ENCODE results near the gene MPPED2.

Gene MPPED2

DNA sequence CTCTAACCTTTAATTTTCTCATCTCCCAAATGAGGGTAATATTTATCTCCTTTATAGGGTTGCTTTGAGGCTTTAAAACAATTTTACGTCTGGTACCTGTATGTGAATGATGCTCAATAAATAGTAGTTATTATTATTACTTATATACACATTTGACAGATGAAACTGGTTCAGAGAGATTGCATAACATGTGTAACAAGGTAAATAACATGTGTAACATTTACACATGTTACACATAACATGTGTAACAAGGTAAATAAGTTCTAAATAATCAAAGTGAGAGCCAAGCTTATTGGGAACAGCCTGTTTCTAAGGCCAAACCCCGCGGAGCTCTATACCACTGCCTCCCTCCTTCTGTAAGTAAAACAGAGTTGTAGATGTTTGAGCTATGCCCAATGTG lies 100.9 kb downstream of the MPPED2 start:
- DNase-seq (ENCODE audit: low spot score), result no peak

DNA sequence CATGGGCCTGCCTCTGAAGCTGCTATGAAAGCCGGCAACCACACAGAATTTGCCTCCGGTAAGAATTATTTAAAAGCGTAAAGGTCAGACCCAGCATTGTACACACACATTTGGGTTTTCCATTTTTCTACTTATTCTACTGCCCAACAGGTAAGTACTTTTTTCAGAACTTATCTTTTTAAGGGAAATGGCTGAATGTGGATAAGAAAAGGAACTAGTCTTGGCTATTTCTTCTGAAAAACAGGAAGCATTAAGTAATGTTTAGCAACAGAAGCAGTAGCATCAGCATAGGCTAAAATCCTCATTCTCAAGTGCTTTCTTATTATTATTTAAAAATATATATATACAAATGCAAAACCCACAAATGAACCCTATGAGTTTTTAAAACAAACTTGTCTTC lies 103.1 kb downstream of the MPPED2 start:
- DNase-seq (ENCODE audit: low spot score), result no peak

GRCh38 chr11:30481796-30482195 lies 104.4 kb downstream of the MPPED2 start:
- DNase-seq (ENCODE audit: low spot score), result no peak

DNA sequence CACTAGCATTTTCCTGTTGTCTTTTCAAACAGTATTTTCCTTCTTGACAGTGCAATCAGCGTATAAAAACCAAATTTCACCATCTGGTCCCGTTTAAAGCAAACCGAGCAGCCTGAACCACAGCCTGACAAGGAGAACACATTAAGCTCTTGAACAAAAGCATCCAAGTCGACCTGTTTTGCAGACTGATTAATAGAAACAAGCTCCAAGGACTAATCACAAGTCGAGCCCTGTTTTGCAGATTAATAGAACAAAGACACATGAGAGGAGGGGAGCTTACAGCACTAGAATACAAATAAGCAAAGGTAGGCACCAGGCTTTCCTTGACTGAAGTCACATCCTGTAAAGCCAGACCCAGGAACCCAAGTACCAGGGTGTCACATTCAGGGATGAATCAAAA lies 104.8 kb downstream of the MPPED2 start:
- no peak for DNase-seq (ENCODE audit: low spot score)

DNA sequence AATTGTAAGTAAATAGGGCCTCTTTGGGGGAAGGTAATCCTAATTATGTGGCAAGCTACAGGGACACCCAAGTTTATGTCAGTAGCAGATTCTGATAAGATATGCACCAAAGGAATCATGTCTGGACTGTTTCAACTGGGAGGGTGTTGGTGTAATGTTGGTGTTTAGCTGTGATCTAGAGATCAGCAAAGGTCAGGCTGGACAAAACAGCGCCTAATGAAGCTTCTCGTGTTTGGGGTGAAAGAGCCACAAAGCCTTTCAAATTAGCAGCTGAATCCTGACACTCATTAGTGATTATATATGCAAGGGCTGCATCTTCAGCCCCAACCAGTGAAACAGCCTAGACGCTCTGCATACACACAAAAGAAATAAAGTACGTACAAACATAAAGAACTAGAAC lies 106.3 kb downstream of the MPPED2 start:
- DNase-seq (ENCODE audit: low spot score), result no peak

GRCh38 chr11:30478923-30479322 lies 107.2 kb downstream of the MPPED2 start:
- DNase-seq (ENCODE audit: low spot score), result peak; percentile 28

DNA sequence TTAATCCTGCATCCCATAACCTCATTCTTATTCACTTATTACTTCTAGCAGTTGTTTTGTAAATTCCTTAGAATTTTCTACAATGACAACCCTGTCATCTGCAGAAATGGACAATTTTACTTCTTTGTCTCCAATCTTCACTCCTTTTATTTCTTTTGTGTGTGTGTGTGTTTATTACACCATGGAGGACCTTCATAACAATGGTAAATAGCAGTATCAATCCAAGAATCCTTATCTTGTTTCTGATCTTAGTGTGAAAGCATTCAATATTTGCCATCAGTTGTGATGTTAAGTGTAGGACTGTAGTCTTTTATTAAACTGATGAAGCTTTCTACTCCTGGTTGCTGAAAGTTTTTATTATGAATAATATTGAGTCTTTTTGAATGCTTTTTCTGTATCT lies 109.1 kb downstream of the MPPED2 start:
- DNase-seq (ENCODE audit: low spot score), result no peak

GRCh38 chr11:30474151-30474954 lies 111.8 kb downstream of the MPPED2 start:
- DNase-seq (ENCODE audit: low spot score), result no peak

- no peak for DNase-seq (ENCODE audit: low spot score)
Observed at GRCh38 chr11:30471244-30471643, 114.9 kb downstream of the MPPED2 start.

DNA sequence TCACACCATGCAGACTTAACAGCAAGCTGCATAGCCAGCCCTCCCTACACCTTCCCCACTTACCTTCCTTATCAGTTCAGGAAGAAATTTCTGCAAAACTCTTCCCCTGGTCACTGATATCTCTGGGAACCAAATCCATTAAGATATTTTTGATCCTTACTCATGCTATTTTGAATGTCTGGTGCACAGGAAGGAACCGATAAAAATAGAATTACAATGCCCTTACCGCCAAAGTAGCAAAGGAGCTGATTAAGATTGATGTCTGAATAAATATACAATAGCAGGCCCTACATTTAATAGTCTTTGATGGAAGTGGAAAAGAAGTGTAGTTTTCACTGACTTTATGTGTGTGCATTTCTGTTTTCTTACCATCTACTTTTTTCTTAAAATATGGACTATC lies 117.3 kb downstream of the MPPED2 start:
- DNase-seq (ENCODE audit: low spot score), result no peak

DNA sequence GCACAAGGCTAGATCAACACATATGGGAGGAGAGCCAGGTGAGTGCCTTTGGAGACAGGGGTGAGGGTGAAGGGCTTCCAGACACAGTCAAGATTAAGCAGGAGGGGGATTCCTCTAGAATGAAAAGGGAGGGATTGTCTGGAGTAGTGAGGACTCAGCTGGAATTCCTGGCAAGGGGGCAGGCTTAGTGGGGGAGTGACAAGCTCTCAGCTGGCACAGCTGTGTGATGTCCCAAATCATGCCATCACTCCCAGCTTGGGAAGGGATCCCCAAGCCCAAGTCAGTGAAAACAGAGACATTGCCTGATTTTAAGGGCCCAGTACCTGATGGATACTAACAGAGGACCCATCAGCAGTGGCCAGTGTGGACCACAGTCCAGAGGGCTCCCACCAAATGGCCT lies 119.0 kb downstream of the MPPED2 start:
- DNase-seq (ENCODE audit: low spot score), result no peak

DNA sequence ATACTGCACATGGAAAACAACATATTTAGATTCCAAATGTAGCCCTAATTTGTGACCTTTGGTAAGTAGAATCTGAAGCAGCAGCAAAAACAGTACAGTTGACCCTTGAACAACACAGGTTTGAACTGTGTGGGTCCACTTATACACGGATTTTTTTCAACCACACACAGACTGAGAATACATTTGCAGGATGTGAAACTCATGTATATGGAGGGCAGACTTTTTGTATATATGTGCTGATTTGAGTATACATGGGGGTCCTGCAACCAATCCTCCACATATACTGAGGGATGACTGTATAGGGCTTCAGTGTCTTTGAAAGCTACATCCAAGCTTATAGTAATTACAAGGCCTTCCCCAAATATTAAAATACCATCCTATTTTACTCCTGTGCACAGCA lies 120.5 kb downstream of the MPPED2 start:
- DNase-seq (ENCODE audit: low spot score), result no peak

- DNase-seq (ENCODE audit: low spot score), result no peak
Observed at GRCh38 chr11:30465192-30465591, 121.0 kb downstream of the MPPED2 start.

DNA sequence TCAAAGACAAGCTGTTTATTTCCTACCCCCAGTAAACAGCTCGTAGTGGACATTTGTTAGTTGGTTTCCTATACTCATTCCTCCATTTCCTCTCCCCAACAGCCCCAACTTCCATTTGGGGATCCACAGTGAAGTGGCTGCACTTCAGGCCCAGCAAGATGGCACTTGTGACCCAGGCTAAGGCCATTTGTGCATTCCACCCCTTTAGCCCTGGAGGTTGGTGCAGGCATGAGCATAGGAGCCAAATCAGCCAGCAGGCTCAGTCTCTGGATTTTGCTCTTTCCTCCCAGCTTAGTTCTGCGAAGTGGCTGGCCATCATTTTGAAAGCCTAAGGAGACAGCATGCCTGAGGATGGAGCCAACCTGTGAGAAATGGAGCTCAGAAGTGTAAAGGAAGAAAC lies 122.9 kb downstream of the MPPED2 start:
- no peak for DNase-seq (ENCODE audit: low spot score)

DNA sequence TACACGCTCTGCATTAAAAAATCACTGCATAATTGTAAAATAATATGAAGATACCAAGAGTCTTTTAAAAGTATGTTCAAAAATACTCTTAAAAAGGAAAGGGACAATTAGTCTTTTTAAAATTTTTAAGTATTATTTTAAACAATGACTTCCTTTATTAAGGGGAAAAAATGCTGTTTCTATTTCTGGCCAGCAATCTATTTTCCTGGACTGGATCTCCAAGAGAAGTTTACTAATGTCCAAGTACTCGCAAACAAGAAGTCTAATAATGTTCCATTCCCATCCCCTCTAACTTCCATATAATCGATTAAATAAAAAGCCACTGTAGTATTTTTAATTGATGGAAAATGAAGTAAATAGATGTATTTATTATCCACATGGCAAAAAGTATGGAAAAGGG lies 123.7 kb downstream of the MPPED2 start:
- DNase-seq (ENCODE audit: low spot score), result no peak

- DNase-seq (ENCODE audit: low spot score), result no peak
Observed at GRCh38 chr11:30459821-30460220, 126.3 kb downstream of the MPPED2 start.

DNA sequence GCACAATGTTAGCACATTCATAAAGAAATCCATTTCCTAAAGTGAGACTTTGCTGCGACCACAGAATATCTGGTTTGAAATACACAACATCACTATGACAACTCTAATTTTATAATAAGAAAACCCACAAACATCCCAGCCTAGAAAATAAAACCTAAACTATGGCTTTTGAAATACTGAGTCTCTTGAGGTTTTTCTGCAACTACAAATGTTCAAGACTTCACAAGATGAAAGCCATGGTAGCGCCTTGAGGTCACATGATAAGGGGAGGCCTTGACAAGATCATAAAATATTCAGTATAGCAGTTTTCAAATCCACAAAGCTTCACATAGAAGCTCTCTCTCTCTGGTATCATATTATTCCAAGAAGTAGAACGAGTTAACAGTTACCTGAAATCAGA lies 126.8 kb downstream of the MPPED2 start:
- no peak for DNase-seq (ENCODE audit: low spot score)

DNA sequence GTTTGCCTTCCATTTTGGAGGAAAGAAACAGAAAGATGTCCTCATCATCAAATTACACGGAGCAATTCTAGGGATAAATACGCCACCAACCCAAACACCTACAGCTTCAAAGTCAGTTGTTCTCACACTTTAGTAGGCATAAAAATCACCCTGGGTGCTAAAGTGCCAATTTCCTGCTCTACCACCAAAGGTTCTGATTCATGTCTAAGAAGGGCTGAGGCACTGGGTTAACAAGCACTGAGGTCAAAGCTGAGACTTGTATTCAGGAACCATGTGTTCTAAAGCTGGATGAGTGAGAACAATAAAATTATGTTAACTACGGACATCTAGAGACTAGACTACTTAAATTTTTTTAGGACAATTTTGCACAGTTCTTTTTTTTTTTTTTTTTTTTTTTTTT lies 127.6 kb downstream of the MPPED2 start:
- no peak for DNase-seq (ENCODE audit: low spot score)

- DNase-seq (ENCODE audit: low spot score), result no peak
Observed at GRCh38 chr11:30457087-30457486, 129.1 kb downstream of the MPPED2 start.

- no peak for DNase-seq (ENCODE audit: low spot score)
Observed at GRCh38 chr11:30455025-30455424, 131.1 kb downstream of the MPPED2 start.

DNA sequence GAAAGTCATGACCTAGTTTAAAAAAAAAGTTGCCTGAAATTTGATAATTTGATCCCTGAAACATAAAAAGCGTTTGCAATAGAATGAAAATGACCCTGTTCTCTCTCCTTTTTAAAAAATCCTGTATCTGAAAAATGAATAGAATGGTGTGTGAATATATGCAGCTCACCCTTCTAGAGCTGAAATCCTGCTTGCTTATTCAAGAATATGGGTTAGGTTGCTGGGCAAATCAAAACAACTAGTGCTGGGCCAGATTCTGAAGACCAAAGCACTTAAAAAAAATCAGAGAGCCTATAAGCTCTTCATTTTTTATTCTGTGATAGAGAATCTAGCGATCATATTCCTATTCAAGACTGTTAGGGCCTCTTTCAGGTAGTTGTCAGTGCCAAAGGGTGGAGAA lies 131.6 kb downstream of the MPPED2 start:
- no peak for DNase-seq (ENCODE audit: low spot score)

GRCh38 chr11:30454111-30454510 lies 132.0 kb downstream of the MPPED2 start:
- DNase-seq (ENCODE audit: low spot score), result no peak

GRCh38 chr11:30453705-30454104 lies 132.4 kb downstream of the MPPED2 start:
- DNase-seq (ENCODE audit: low spot score), result no peak

DNA sequence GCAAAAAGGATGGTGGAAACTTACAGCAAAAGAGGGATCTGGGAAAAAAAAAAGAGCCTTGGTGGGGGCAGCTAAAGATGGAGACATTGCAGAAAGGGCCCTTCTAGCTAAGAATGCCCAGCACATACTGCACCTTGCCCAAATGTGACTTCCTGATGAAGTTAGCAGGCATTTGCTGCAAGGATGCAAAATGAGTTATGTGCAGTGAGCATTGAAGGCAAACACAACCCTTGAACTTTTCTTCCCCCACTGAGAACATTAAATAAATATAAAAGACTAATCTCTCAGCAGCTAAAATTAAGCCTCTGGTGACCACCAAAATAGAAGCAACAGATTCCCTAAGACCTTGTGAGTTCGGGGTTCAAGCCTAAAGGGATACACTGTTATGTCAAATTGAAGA lies 133.3 kb downstream of the MPPED2 start:
- no peak for DNase-seq (ENCODE audit: low spot score)

Data from putamen (tissue), 1 donor.